ENCODE measurements around the gene YLPM1.

YLPM1 gene

DNA sequence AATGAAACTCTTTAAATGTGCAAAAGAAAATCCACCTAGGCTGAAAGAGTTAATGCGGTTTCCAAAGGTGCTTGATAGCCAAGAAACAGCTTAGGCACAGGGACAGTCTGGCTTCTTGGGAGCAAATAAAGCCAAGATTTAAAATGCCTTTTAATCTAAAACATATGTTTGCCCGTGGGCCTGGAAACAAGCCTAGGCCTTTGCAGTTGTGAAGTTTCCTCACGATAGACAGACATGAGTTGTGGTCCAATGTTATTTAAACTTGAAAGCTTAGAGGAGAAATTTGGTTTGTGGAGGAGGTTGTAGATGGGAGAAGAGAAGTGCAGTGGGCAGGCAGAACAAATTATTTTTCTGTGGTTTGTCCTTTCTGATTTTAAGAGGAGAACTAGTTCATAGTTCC is 83.1 kb downstream of the YLPM1 start:
- DNase-seq, result peak; percentile 61

DNA sequence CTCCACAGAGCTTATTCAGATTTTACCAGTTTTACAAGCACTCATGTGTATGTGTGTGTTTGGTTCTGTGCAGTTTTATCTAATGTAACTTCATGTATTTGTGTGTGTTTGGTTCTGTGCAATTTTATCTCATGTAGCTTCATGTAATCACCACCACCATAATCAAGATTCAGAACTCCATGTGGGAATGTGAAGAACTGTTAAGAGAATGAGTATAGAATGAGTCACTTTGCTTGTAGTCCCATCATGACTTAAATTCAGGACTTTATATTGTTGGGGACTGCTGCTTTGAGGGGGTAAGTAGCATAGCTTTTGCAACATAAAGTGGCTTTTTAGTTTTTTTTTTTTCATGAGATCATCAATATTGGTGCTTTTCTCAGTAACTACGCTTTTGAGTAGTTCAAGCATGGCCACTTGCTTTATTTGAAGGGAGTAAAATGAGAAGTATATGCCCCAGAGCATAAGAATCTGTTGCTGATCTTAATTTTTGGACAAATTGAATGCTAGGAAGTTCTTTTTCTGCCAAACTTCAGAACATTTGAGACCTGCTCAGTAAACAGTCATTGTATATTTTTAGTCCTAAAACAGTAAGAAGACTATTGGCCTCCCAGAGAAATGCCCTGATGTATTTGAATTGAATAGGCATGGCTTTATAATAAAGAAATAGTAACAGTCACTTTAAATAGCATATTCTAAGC is 84.0 kb downstream of the YLPM1 start:
- DNase-seq, result peak; percentile 65

DNA sequence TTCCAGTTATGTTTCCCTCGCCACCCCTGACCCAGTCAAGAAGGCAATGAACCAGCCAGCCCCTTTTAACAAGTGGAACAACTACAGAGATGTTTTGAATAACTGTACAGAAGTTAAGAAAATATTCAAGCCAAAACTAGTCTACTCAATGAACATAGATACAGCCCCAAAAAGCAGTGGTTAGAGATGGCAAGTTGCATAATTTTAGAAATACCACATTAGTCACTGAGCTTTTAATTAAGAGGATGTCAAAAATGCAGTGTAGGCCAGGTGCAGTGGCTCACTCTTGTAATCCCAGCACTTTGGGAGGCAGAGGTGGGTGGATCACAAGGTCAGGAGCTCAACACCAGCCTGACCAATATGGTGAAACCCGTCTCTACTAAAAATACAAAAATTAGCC is 85.7 kb downstream of the YLPM1 start:
- DNase-seq, result no peak

- peak; percentile 61 for DNase-seq
These were observed 89.9 kb downstream of the YLPM1 start for GRCh38 chr14:74852922-74853530.

- DNase-seq, result no peak
These were observed 90.5 kb downstream of the YLPM1 start for GRCh38 chr14:74853581-74853980.

- no peak for DNase-seq
These were observed 91.9 kb downstream of the YLPM1 start for GRCh38 chr14:74855021-74855420.

DNA sequence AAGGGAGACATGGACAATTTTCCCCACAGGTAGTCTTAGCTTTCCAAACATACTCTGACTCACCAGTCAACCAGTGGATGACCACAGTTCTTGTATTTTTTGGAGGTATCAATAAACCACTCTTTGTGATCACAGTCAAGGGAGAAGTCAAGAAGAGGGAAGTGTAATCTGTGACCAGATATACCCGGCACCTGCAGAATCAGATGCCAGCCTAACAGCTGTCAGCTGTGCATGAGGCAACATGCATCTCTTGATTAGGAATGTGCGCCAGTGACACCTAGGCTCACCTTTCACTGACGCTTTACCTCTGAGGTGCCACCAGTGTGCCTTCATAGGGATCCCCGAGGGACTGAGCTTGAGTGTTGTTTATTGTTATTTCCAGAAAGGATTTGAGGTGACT is 92.8 kb downstream of the YLPM1 start:
- no peak for DNase-seq

DNA sequence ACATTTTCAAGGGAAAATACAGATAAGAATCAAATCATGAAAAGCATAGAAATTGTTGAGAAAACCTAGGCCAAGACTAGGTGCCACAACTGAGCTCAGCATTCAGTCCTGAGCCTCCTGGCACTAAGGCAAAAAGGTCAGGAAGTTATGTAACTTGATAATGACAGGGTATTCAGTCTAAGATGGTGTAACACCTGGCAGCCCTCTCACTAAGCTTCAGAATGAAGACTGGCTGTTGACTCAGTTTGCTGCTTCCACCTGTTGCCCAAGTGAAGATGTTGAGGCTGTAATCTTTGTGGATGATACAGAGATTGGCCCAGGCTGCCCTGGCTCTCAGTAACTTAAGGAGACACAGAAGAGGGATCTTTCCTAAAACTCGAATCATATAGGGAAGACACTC is 93.2 kb downstream of the YLPM1 start:
- no peak for DNase-seq

DNA sequence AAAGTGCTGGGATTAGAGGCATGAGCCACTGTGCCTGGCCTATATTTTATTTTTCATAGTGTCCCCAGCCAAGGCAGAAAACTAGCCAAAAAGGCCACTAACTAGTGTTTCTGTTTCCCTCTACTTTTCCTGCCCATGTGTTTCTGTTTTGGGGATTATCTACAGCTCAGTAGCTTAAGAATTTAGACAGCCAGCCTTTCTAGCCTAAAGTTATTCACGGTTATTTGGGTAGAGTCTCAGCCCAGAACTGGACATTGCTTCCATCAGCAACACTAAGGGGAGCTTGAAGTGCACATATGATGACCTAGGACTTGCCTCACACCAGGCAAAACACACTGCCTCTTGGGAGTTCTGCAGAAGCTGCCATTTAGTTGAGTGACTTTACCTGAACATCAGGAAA is 94.9 kb downstream of the YLPM1 start:
- no peak for DNase-seq

DNA sequence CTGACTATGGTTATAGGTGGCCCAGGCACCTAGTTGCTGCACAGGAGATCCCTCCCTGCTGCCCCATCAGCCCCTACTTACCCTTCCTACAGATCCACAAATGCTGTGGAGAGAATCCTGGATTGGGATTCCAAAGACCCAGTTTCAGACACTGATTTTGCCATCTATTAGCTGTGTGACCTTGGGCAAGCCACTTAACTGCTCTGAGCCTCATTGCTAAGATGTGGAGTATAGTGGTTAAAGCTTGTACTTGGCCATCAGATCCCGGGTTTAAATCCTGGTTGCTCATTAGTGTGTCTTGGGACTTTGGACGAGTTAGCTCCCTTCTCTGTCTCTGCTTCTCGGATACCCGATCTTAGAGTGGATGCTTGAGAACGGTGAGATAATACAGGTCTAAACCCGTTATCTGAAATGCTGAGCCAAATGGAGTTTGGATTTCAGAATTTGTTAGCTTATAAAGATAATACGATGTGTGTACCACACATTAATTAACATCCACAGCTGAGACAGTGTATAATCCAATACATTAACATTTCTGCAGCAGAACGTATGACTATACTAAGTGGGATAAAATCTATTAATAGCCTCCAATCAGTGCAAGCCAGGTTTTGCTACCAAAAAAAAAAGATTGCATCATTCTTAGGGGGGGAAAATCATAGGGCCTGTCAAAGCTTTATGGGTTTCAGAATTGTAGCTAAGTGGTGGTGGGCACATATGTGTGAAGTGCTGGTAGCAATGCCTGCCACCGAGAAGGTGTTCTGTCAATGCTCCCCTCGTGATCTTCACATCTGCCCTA is 96.8 kb downstream of the YLPM1 start:
- no peak for DNase-seq

DNA sequence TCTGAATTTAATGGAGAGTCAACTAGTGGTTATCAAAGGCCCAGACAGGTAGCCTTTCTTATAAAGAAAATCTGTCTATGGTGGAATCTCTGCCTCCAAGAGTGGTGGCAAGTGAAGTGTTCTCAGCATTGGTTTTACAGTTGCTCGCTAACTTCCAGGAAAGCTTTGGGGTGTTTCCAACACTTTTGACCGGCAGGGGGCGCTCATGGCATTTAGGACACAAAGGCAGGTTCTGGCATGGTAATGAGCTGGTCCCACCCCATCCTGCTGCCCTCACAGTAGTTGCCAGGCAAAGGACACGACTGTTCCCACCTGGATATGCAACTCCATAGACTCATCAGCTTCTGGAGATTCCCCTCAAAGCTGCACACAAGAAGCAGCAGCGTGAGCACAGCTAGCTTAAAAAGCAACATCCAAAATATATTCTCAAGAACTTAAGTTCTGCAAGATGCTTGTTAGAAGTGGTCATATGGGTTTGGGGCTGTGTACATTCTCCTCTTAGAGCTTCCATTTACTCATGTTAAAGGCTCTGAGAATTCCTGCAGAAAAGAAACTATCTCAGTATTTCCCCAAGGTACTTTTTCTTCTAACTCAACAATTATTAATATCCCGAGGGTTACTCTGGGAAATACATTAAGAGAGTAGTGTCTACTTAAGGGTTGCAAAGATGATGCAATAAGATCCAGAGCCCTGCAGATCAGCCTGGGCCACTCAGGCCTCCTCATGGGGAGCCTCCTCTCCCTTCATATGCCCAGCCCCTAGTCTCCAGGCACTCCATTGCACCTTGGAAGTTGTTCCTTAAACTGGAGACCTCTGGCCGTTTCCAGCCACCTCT is 98.0 kb downstream of the YLPM1 start:
- DNase-seq, result peak; percentile 82

DNA sequence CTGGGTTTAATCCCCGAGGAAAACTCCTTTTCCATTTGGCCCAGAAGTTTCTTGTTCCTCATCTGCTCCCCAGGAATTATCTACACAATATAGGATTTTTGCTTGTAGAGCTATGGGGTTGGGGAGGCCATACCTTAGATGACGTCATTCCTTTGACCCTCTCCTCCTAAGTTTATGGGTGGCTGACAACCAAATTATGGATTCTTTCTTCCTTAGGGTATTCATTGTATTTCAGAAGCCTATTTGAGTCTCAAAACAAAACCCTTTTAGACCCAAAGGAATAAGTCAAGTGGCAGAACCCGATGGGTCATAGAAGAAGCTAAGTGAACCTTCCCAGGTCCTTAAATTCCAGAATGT is 98.6 kb downstream of the YLPM1 start:
- no peak for DNase-seq

DNA sequence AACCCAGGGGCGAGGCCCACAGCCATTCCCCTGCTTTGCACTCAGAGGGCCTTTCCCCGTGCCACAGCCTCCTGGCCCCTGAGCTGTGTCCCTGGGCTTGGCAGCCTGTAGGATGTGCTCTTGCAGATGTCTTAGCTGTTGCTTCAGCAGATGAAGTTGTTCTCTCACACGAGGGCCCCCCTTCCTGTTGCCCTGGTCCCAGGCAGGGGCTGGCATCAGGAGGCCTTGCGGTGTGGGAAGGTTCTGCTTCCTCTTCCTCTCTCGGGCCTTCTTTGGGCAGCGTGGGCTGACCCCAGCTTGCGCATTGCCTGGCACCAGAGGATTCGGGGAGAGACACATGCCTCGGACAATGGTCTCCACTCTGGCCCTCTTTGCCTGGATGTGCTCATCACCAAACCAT is 100.2 kb downstream of the YLPM1 start:
- no peak for DNase-seq

DNA sequence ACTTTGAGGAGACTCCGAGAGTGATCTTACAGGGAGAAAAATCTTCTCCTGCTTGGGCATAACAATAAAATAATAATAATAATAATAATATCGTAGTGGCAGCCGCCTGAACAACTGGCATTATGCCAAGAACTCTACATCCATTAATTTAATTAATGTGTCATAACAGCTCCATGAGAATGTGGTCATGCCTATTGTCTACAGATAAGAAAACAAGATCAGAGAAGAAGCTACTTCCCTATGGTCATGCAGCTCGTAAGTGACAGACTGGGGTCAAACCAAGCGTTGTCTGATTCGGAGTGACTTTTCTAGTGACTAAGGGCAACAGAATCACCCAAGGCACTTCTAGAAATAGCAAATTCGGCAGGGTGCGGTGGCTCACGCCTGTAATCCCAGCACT is 101.1 kb downstream of the YLPM1 start:
- DNase-seq, result no peak

- no peak for DNase-seq
These were observed 102.0 kb downstream of the YLPM1 start for GRCh38 chr14:74865156-74865555.

- no peak for DNase-seq
These were observed 103.7 kb downstream of the YLPM1 start for GRCh38 chr14:74866708-74867389.

GRCh38 chr14:74867673-74868072 is 104.6 kb downstream of the YLPM1 start:
- DNase-seq, result no peak

- no peak for DNase-seq
These were observed 105.6 kb downstream of the YLPM1 start for GRCh38 chr14:74868739-74869138.

DNA sequence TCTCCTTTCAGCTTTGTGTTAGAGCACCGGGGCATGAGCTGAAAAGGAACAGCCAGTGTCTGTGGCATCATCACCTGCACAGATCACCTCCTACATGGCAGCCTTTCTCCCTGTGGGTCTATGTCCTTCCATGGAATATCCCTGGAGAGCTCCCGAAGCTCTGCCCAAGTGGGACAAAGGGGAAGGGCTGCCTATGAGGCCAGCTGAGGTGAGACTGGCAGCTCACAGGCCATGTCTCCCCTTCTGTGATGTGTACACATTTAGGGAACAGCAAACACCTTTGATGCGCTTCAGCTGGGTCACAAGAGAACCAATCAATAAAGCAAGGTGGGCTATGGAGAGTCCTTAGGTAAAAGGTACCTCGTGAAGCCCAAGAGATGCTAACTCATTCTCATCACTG is 108.7 kb downstream of the YLPM1 start:
- no peak for DNase-seq

DNA sequence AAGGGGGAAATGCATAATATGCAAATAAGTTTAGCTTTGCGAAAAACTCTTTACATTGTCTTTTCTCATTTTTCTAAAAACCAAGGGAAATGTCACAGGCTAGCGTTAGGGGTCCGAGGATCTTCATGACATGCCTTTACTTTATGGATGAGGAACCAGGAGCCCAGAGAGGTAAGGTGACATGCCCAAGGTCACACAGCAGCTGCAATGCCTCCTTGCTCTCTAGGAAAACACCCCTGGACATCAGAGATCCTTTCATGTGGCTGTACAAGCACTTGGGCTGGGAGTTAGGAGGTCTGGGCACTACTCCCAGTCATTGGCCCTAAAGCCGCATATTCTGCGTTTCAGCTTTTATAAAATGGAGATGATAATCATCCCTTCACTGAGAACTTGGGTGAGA is 112.1 kb downstream of the YLPM1 start:
- DNase-seq, result no peak

- DNase-seq, result peak; percentile 30
These were observed 113.1 kb downstream of the YLPM1 start, which contains the start of gene PROX2 for GRCh38 chr14:74875941-74876913. Gene PROX2 (minus strand): TSS chr14:74876145. CDS start chr14:74863834, 12,311 bp downstream.
